CD4-positive, alpha-beta T cell treated with Interleukin-17A for 1 hour (primary cell): ENCODE data around the gene ACOT13.
A peak's percentile ranks its signal among the peaks of the same experiment; 100 is the strongest.
"Not testable (repeated sequence)": the region's sequence is repeated elsewhere in the genome, so short reads cannot be mapped to it uniquely, and the experiment has no call there.

Experiments
- DNase-seq: peaks from one replicate; pipeline ENCODE4 v3.0.0-alpha.2; 2020

ACOT13 gene

GRCh38 chr6:24734166-24734565 lies 67.3 kb downstream of the ACOT13 start:
- no peak for DNase-seq

GRCh38 chr6:24734710-24735109 lies 67.8 kb downstream of the ACOT13 start:
- DNase-seq: not testable (repeated sequence)

GRCh38 chr6:24738741-24739140 lies 71.9 kb downstream of the ACOT13 start:
- no peak for DNase-seq

- DNase-seq: no peak
Measured at GRCh38 chr6:24740861-24741260, 74.0 kb downstream of the ACOT13 start.

GRCh38 chr6:24742216-24742738 lies 75.4 kb downstream of the ACOT13 start:
- no peak for DNase-seq

GRCh38 chr6:24743265-24743943 lies 76.5 kb downstream of the ACOT13 start:
- DNase-seq: peak; percentile 10

- no peak for DNase-seq
Measured at GRCh38 chr6:24743944-24744335, 77.1 kb downstream of the ACOT13 start.

- peak; percentile 20 for DNase-seq
Measured at GRCh38 chr6:24744911-24745310, 78.0 kb downstream of the ACOT13 start.

GRCh38 chr6:24749297-24749696 lies 82.4 kb downstream of the ACOT13 start:
- DNase-seq: no peak

- DNase-seq: not testable (repeated sequence)
Measured at GRCh38 chr6:24750878-24751277, 84.0 kb downstream of the ACOT13 start.

- DNase-seq: no peak
Measured at GRCh38 chr6:24752503-24752902, 85.6 kb downstream of the ACOT13 start.

GRCh38 chr6:24752917-24753492 lies 86.1 kb downstream of the ACOT13 start:
- DNase-seq: no peak

GRCh38 chr6:24753545-24753944 lies 86.7 kb downstream of the ACOT13 start:
- no peak for DNase-seq

- not testable (repeated sequence) for DNase-seq
Measured at GRCh38 chr6:24754378-24754777, 87.5 kb downstream of the ACOT13 start.
